Mesendoderm (in vitro differentiated cells): ENCODE data around the gene RAB8B.

Experiments
- DNase-seq: peaks from one replicate; pipeline ENCODE4 v3.0.0; 2013
- H2AK5ac ChIP-seq: 2 replicates; pipeline ENCODE4 v1.6.1; 2013; ENCODE audit warnings: low read length, inconsistent platforms
- H2BK120ac ChIP-seq: 2 replicates; pipeline ENCODE4 v1.6.1; 2013; ENCODE audit warnings: low read depth, mild to moderate bottlenecking, low read length, moderate library complexity, mixed read lengths
- H2BK15ac ChIP-seq: replicated peaks from 2 replicates; pipeline ENCODE4 v1.6.1; 2013; ENCODE audit warnings: low read depth, mild to moderate bottlenecking, moderate library complexity
- H2BK5ac ChIP-seq: 2 replicates; pipeline ENCODE4 v1.6.1; 2013; ENCODE audit warnings: low read length, inconsistent platforms
- H3K18ac ChIP-seq: 2 replicates; pipeline ENCODE4 v1.6.1; 2013; ENCODE audit warnings: mild to moderate bottlenecking, low read length, mixed read lengths
- H3K23ac ChIP-seq: one replicate; pipeline ENCODE4 v1.6.1; 2013; ENCODE audit warnings: low read length
- H3K27ac ChIP-seq: 2 replicates; pipeline ENCODE4 v1.5.1; 2013; ENCODE audit warnings: low read depth, mild to moderate bottlenecking, inconsistent platforms, low read length, moderate library complexity
- H3K27me3 ChIP-seq: 2 replicates; pipeline ENCODE4 v1.6.1; 2013; ENCODE audit warnings: low read length, control low read depth, mild to moderate bottlenecking, inconsistent platforms; ENCODE audit not compliant: insufficient read depth, poor library complexity
- H3K36me3 ChIP-seq: 2 replicates; pipeline ENCODE4 v1.6.1; 2013; ENCODE audit warnings: low read length, inconsistent platforms; ENCODE audit not compliant: control insufficient read depth, insufficient read depth
- H3K4ac ChIP-seq: one replicate; pipeline ENCODE4 v1.6.1; 2013; ENCODE audit warnings: low read depth, mild to moderate bottlenecking, low read length, moderate library complexity
- H3K4me1 ChIP-seq: 2 replicates; pipeline ENCODE4 v1.6.1; 2013; ENCODE audit warnings: low read depth, low read length, inconsistent platforms; ENCODE audit not compliant: control insufficient read depth
- H3K4me2 ChIP-seq: 2 replicates; pipeline ENCODE4 v1.6.1; 2013; ENCODE audit warnings: low read length
- H3K4me3 ChIP-seq: 2 replicates; pipeline ENCODE4 v1.5.1; 2013; ENCODE audit warnings: mild to moderate bottlenecking, low read length
- H3K56ac ChIP-seq: one replicate; pipeline ENCODE4 v1.6.1; 2013; ENCODE audit warnings: low read length
- H3K79me1 ChIP-seq: 2 replicates; pipeline ENCODE4 v1.6.1; 2013; ENCODE audit warnings: low read length, inconsistent platforms
- H3K79me2 ChIP-seq: 2 replicates; pipeline ENCODE4 v1.6.1; 2013; ENCODE audit warnings: mild to moderate bottlenecking, low read length; ENCODE audit not compliant: control insufficient read depth, insufficient read depth
- H3K9ac ChIP-seq: 2 replicates; pipeline ENCODE4 v1.6.1; 2013; ENCODE audit warnings: low read length, inconsistent platforms
- H4K5ac ChIP-seq: one replicate; pipeline ENCODE4 v1.6.1; 2013; ENCODE audit warnings: low read length
- H4K8ac ChIP-seq: one replicate; pipeline ENCODE4 v1.6.1; 2013; ENCODE audit warnings: low read depth, mild to moderate bottlenecking, control low read depth, low read length, moderate library complexity
- WGBS: extraction: QIAGEN DNeasy Blood & Tissue Kit; methylation state at CpG from one replicate; pipeline ENCODE4 v1.1.7; 2013; ENCODE audit warnings: low lambda C conversion rate, missing lambda C conversion rate; ENCODE audit not compliant: insufficient coverage; ENCODE audit errors: extremely low coverage; 5-methylcytosine and 5-hydroxymethylcytosine counted together

Gene RAB8B

GRCh38 chr15:63191895-63192618 lies 2.7 kb downstream of the RAB8B start:
- no CpG with 5 or more reads among the region's 3 CpGs for WGBS
- Histone ChIP-seq H2BK15ac (no peak overlapping the region), H3K18ac (no peak overlapping the region), H3K4me1 (peaks cover 16% of the 10 kb centered on the region), H3K79me2 (peaks cover 20% of the 10 kb centered on the region), H3K56ac (peak overlapping the region; percentile 56), H4K5ac (no peak overlapping the region), H3K4me3 (no peak overlapping the region), H3K4me2 (no peak overlapping the region), H3K23ac (no peak overlapping the region), H2BK5ac (peak overlapping the region; percentile 20), H3K36me3 (no peaks in the 10 kb centered on the region), H2AK5ac (no peak overlapping the region), H3K9ac (no peak overlapping the region), H3K79me1 (peaks cover 15% of the 10 kb centered on the region), H3K27ac (no peak overlapping the region), H2BK120ac (no peak overlapping the region), H4K8ac (no peak overlapping the region), H3K27me3 (no peaks in the 10 kb centered on the region), H3K4ac (no peak overlapping the region)
- no peak for DNase-seq

- Histone ChIP-seq H3K4me2 (no peak overlapping the region), H2AK5ac (no peak overlapping the region), H3K4ac (no peak overlapping the region), H2BK120ac (no peak overlapping the region), H3K79me1 (peaks cover 17% of the 10 kb centered on the region), H3K36me3 (no peaks in the 10 kb centered on the region), H2BK15ac (no peak overlapping the region), H3K4me1 (peaks cover 17% of the 10 kb centered on the region), H3K23ac (no peak overlapping the region), H3K9ac (no peak overlapping the region), H4K8ac (no peak overlapping the region), H3K56ac (no peak overlapping the region), H3K79me2 (peaks cover 21% of the 10 kb centered on the region), H3K27me3 (no peaks in the 10 kb centered on the region), H3K27ac (no peak overlapping the region), H2BK5ac (no peak overlapping the region), H3K4me3 (no peak overlapping the region), H3K18ac (no peak overlapping the region), H4K5ac (no peak overlapping the region)
- WGBS, result no CpG with 5 or more reads among the region's 5 CpGs
- DNase-seq, result no peak
Observed at GRCh38 chr15:63192619-63193206, 3.3 kb downstream of the RAB8B start.

- WGBS, result no CpG with 5 or more reads among the region's 4 CpGs
- no peak overlapping the region for H3K4me2 ChIP-seq
- no peak overlapping the region for H3K4ac ChIP-seq
- H4K5ac ChIP-seq, result no peak overlapping the region
- no peak overlapping the region for H3K4me3 ChIP-seq
- H3K56ac ChIP-seq, result no peak overlapping the region
- H2BK5ac ChIP-seq, result no peak overlapping the region
- H3K4me1 ChIP-seq, result peaks cover 20% of the 10 kb centered on the region
- no peak overlapping the region for H2BK15ac ChIP-seq
- no peak overlapping the region for H3K18ac ChIP-seq
- H3K27ac ChIP-seq, result no peak overlapping the region
- DNase-seq, result no peak
- H3K9ac ChIP-seq, result no peak overlapping the region
- H3K23ac ChIP-seq, result no peak overlapping the region
- H3K79me1 ChIP-seq, result peaks cover 19% of the 10 kb centered on the region
- H2BK120ac ChIP-seq, result no peak overlapping the region
- H3K36me3 ChIP-seq, result no peaks in the 10 kb centered on the region
- no peak overlapping the region for H2AK5ac ChIP-seq
- no peaks in the 10 kb centered on the region for H3K27me3 ChIP-seq
- H4K8ac ChIP-seq, result no peak overlapping the region
- H3K79me2 ChIP-seq, result peaks cover 23% of the 10 kb centered on the region
Observed at GRCh38 chr15:63194302-63194701, 4.9 kb downstream of the RAB8B start.

GRCh38 chr15:63194880-63195568 lies 5.6 kb downstream of the RAB8B start:
- Histone ChIP-seq H3K9ac (no peak overlapping the region), H3K36me3 (no peaks in the 10 kb centered on the region), H2BK120ac (no peak overlapping the region), H3K27me3 (no peaks in the 10 kb centered on the region), H4K5ac (no peak overlapping the region), H3K4ac (no peak overlapping the region), H3K4me1 (peaks cover 19% of the 10 kb centered on the region), H3K79me2 (peaks cover 23% of the 10 kb centered on the region), H3K23ac (no peak overlapping the region), H2BK5ac (no peak overlapping the region), H3K4me2 (no peak overlapping the region), H3K56ac (no peak overlapping the region), H4K8ac (no peak overlapping the region), H2BK15ac (no peak overlapping the region), H3K18ac (no peak overlapping the region), H3K79me1 (peaks cover 17% of the 10 kb centered on the region), H2AK5ac (no peak overlapping the region), H3K27ac (no peak overlapping the region), H3K4me3 (no peak overlapping the region)
- no CpG with 5 or more reads among the region's 4 CpGs for WGBS
- DNase-seq, result no peak

- no peak overlapping the region for H3K4me3 ChIP-seq
- H3K9ac ChIP-seq, result no peak overlapping the region
- no peak overlapping the region for H2BK120ac ChIP-seq
- no peak overlapping the region for H3K27ac ChIP-seq
- H2BK15ac ChIP-seq, result no peak overlapping the region
- H3K36me3 ChIP-seq, result no peaks in the 10 kb centered on the region
- no peak overlapping the region for H3K56ac ChIP-seq
- WGBS, result 100% methylated on average over 1 of the region's 3 CpGs
- no peak for DNase-seq
- no peak overlapping the region for H3K4me2 ChIP-seq
- no peak overlapping the region for H2BK5ac ChIP-seq
- no peaks in the 10 kb centered on the region for H3K27me3 ChIP-seq
- H3K79me2 ChIP-seq, result peaks cover 21% of the 10 kb centered on the region
- no peak overlapping the region for H4K8ac ChIP-seq
- H4K5ac ChIP-seq, result no peak overlapping the region
- no peak overlapping the region for H3K23ac ChIP-seq
- H2AK5ac ChIP-seq, result no peak overlapping the region
- H3K79me1 ChIP-seq, result peaks cover 16% of the 10 kb centered on the region
- peak overlapping the region; percentile 75 for H3K18ac ChIP-seq
- H3K4me1 ChIP-seq, result peaks cover 18% of the 10 kb centered on the region
- no peak overlapping the region for H3K4ac ChIP-seq
Observed at GRCh38 chr15:63195569-63196015, 6.2 kb downstream of the RAB8B start.
